NCI-H1092 (cell line): Measurements from ENCODE around the gene LAPTM4A.

Experiments
- DNase-seq: peaks from one replicate; lab custom pipeline; 2025; lab: John Stamatoyannopoulos, UW

LAPTM4A gene

GRCh38 chr2:20076757-20077156, 25.3 kb upstream of the LAPTM4A start:
- DNase-seq: no peak

- no peak for DNase-seq
These were observed 23.5 kb upstream of the LAPTM4A start for GRCh38 chr2:20074901-20075300.

GRCh38 chr2:20074046-20074648, 22.7 kb upstream of the LAPTM4A start:
- DNase-seq: peak; percentile 46

GRCh38 chr2:20073460-20073859, 22.0 kb upstream of the LAPTM4A start:
- DNase-seq: no peak

- DNase-seq: no peak
These were observed 21.2 kb upstream of the LAPTM4A start for GRCh38 chr2:20072436-20073158.

GRCh38 chr2:20071397-20072383, 20.3 kb upstream of the LAPTM4A start:
- DNase-seq: peak; percentile 29

GRCh38 chr2:20069756-20070155, 18.3 kb upstream of the LAPTM4A start:
- DNase-seq: no peak

- DNase-seq: no peak
These were observed 16.7 kb upstream of the LAPTM4A start for GRCh38 chr2:20067992-20068584.

GRCh38 chr2:20065885-20066602, 14.6 kb upstream of the LAPTM4A start:
- DNase-seq: peak; percentile 87

- no peak for DNase-seq
These were observed 13.4 kb upstream of the LAPTM4A start for GRCh38 chr2:20064841-20065240.

GRCh38 chr2:20064421-20064820, 13.0 kb upstream of the LAPTM4A start:
- no peak for DNase-seq

GRCh38 chr2:20062615-20063545, 11.5 kb upstream of the LAPTM4A start:
- no peak for DNase-seq

GRCh38 chr2:20061940-20062339, 10.5 kb upstream of the LAPTM4A start:
- DNase-seq: no peak

- no peak for DNase-seq
These were observed 10.0 kb upstream of the LAPTM4A start for GRCh38 chr2:20061476-20061875.

- no peak for DNase-seq
These were observed 8.7 kb upstream of the LAPTM4A start for GRCh38 chr2:20060106-20060505.

- DNase-seq: no peak
These were observed 5.8 kb upstream of the LAPTM4A start for GRCh38 chr2:20057268-20057667.

GRCh38 chr2:20054931-20055330, 3.5 kb upstream of the LAPTM4A start:
- no peak for DNase-seq

GRCh38 chr2:20054119-20054518, 2.7 kb upstream of the LAPTM4A start:
- no peak for DNase-seq

- peak; percentile 22 for DNase-seq
These were observed 1.4 kb upstream of the LAPTM4A start for GRCh38 chr2:20052861-20053281.

- DNase-seq: no peak
These were observed 912 bp upstream of the LAPTM4A start for GRCh38 chr2:20052229-20052851.
